Esophagus (tissue), 2 donors: Measurements from ENCODE around the gene PTGS1. TPM values are rescaled to one million over a fixed set of nuclear protein-coding genes. Genes with fewer than 3 reads are reported as not detected.
"Not testable (repeated sequence)": the region's sequence is repeated elsewhere in the genome, so short reads cannot be mapped to it uniquely, and the experiment has no call there.

Experiments
- H3K27ac ChIP-seq, 2 donors: one replicate each; pipeline ENCODE4 v1.5.1; 2013; ENCODE audit warnings: low read depth in 2 of 2, mild to moderate bottlenecking in 2 of 2, inconsistent platforms in 1 of 2, low read length in 1 of 2, moderate library complexity in 1 of 2
- H3K27me3 ChIP-seq, 2 donors: one replicate each; pipeline ENCODE4 v1.6.1; 2013; ENCODE audit warnings: low read length in 2 of 2, control low read depth in 1 of 2, mild to moderate bottlenecking in 1 of 2; ENCODE audit not compliant: insufficient read depth in 2 of 2, control insufficient read depth in 1 of 2
- H3K36me3 ChIP-seq, 2 donors: one replicate each; pipeline ENCODE4 v1.6.1; 2013; ENCODE audit warnings: low read length in 1 of 2; ENCODE audit not compliant: control insufficient read depth in 2 of 2, insufficient read depth in 2 of 2
- H3K4me1 ChIP-seq, 2 donors: one replicate each; pipeline ENCODE4 v1.6.1; 2013; ENCODE audit warnings: low read length in 1 of 2; ENCODE audit not compliant: control insufficient read depth in 2 of 2, insufficient read depth in 2 of 2
- H3K4me3 ChIP-seq, 2 donors: one replicate each; pipeline ENCODE4 v1.5.1; 2013; ENCODE audit warnings: low read length in 2 of 2, mild to moderate bottlenecking in 2 of 2, low read depth in 1 of 2, moderate library complexity in 1 of 2
- H3K9me3 ChIP-seq, 2 donors: one replicate each; pipeline ENCODE4 v1.6.1; 2013; ENCODE audit warnings: mild to moderate bottlenecking in 2 of 2, low read depth in 1 of 2, low read length in 1 of 2, moderate library complexity in 1 of 2; ENCODE audit not compliant: control insufficient read depth in 2 of 2, insufficient read depth in 1 of 2
- WGBS, 2 donors: extraction: QIAGEN DNeasy Blood & Tissue Kit; methylation state at CpG; one replicate each; pipeline ENCODE4 v1.1.7; 2013; 5-methylcytosine and 5-hydroxymethylcytosine counted together
- polyA plus RNA-seq, 2 donors: library from polyadenylated mRNA; stranded (reverse); fragments of 200-250 nt; gene quantifications; one replicate each; pipeline ENCODE4 v1.2.3, GENCODE V29; 2013
- donor health status: healthy with polysubstance abuse.
- donor health status: Bipolar disorder and iron deficiency.

PTGS1 gene
- 10 to 100 TPM in 1 of 2 donors, 1 to 10 TPM in 1; 6.8 to 20.3 TPM for polyA plus RNA-seq

- H3K4me1 ChIP-seq: peaks cover 11 to 33% of the 10 kb centered on the region in 2 donors
- H3K9me3 ChIP-seq: no peaks in the 10 kb centered on the region
- no peaks in the 10 kb centered on the region for H3K27me3 ChIP-seq
- peak within 1 kb of the TSS; percentile 69 to 85 for H3K27ac ChIP-seq
- H3K36me3 ChIP-seq: peaks cover 0 to 4% of the 10 kb centered on the region in 2 donors
- 8 to 9% methylated on average over 26 to 39 of the region's 39 CpGs for WGBS, 2 donors
- H3K4me3 ChIP-seq: peak within 1 kb of the TSS; percentile 54 to 57
These were observed at the start of gene PTGS1 for GRCh38 chr9:122370869-122371755. Gene PTGS1 (plus strand): TSS chr9:122371024. CDS start chr9:122371085, 61 bp downstream.

GRCh38 chr9:122322553-122322952 is 48.3 kb upstream of the PTGS1 start:
- H3K27ac ChIP-seq: no peak overlapping the region
- H3K4me1 ChIP-seq: no peaks in the 10 kb centered on the region
- H3K36me3 ChIP-seq: peaks cover 10 to 14% of the 10 kb centered on the region in 2 donors
- H3K4me3 ChIP-seq: no peak overlapping the region
- no peaks in the 10 kb centered on the region for H3K27me3 ChIP-seq
- WGBS, 2 donors: 67 to 68% methylated on average over 2 of the region's 2 CpGs
- no peaks in the 10 kb centered on the region for H3K9me3 ChIP-seq

DNA sequence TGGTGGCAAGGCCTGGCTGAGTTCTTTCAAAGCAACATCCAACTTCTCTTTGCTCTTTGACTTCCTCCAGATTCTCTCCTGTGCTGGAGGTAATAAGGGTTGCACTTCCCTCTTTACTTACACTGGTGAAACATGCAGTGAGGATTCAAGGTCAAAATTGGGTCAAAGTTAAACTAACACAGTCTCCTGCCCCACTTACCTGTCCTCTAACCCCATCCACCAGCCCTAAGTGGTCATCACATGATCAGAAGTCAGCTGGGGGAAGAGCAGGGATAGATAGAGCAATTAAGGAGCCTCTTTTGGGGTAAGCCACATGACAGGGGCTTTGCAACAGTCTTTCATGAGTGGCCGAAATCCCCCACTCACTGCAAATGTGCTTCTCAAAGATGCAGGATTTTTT is 46.2 kb upstream of the PTGS1 start:
- H3K36me3 ChIP-seq: peaks cover 10 to 14% of the 10 kb centered on the region in 2 donors
- not testable (repeated sequence) for H3K27me3 ChIP-seq, H3K4me3 ChIP-seq, H3K27ac ChIP-seq, H3K9me3 ChIP-seq, H3K4me1 ChIP-seq
- 56 to 68% methylated on average over 1 of the region's 1 CpG for WGBS, 2 donors

- WGBS, 2 donors: 18 to 30% methylated on average over 1 of the region's 1 CpG
- H3K27ac ChIP-seq: no peak overlapping the region
- H3K27me3 ChIP-seq: no peaks in the 10 kb centered on the region
- no peaks in the 10 kb centered on the region for H3K4me1 ChIP-seq
- no peaks in the 10 kb centered on the region for H3K9me3 ChIP-seq
- H3K4me3 ChIP-seq: no peak overlapping the region
- peaks cover 11 to 14% of the 10 kb centered on the region in 2 donors for H3K36me3 ChIP-seq
These were observed 45.7 kb upstream of the PTGS1 start for GRCh38 chr9:122325124-122325523.

GRCh38 chr9:122327175-122327574 is 43.6 kb upstream of the PTGS1 start:
- H3K27ac ChIP-seq: no peak overlapping the region
- peaks cover 12 to 14% of the 10 kb centered on the region in 2 donors for H3K36me3 ChIP-seq
- no peaks in the 10 kb centered on the region for H3K27me3 ChIP-seq
- no peak overlapping the region for H3K4me3 ChIP-seq
- WGBS, 2 donors: 92 to 94% methylated on average over 2 of the region's 2 CpGs
- H3K9me3 ChIP-seq: no peaks in the 10 kb centered on the region
- H3K4me1 ChIP-seq: no peaks in the 10 kb centered on the region

GRCh38 chr9:122329597-122329996 is 41.2 kb upstream of the PTGS1 start:
- Histone ChIP-seq H3K4me3 (no peak overlapping the region), H3K27ac (no peak overlapping the region), H3K27me3 (no peaks in the 10 kb centered on the region), H3K36me3 (peaks cover 3 to 4% of the 10 kb centered on the region in 2 donors), H3K4me1 (no peaks in the 10 kb centered on the region), H3K9me3 (no peaks in the 10 kb centered on the region)
- 77 to 85% methylated on average over 3 of the region's 3 CpGs for WGBS, 2 donors

DNA sequence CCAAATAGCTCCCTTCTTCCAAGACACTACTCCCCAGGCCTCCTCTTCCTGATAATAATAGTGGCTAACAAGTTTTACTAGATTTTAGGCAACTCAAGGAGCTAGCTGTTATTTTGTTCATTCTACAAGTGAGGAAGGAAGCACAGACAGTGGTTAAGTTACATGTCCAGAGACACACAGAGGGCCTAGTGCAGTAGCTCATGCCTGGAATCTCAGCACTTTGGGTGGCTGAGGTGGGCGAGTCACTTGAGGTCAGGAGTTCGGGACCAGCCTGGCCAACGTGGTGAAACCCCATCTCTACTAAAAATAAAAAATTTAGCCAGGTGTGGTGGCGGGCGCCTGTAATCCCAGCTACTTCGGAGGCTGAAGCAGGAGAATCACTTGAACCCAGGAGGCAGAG is 40.4 kb upstream of the PTGS1 start:
- not testable (repeated sequence) for H3K27me3 ChIP-seq, H3K36me3 ChIP-seq, H3K27ac ChIP-seq, H3K4me1 ChIP-seq, H3K4me3 ChIP-seq, H3K9me3 ChIP-seq
- WGBS, 2 donors: 86 to 88% methylated on average over 6 of the region's 6 CpGs

DNA sequence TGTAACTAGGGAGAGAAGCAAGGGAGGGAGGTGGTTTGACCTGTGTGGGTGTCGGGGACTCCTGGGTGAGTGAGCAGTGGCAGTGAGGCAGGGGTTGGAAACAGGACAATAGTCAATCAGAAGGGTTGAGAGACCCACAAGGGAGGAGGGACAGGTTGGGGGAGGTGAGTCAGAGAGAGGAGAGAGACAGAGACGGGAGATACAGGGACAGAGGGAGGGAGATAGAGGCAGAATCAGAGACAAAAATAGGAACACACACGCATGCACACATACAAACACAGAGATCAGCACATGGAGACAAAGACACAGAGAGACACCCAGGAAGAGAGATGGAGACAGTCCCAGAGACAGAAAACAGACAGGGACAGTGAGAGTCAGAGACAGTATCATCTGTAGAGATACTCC is 39.3 kb upstream of the PTGS1 start:
- Histone ChIP-seq H3K9me3 (no peaks in the 10 kb centered on the region), H3K4me3 (no peak overlapping the region), H3K27ac (no peak overlapping the region), H3K27me3 (no peaks in the 10 kb centered on the region), H3K4me1 (no peaks in the 10 kb centered on the region), H3K36me3 (peaks cover 2 to 3% of the 10 kb centered on the region in 2 donors)
- 80 to 86% methylated on average over 3 of the region's 3 CpGs for WGBS, 2 donors

DNA sequence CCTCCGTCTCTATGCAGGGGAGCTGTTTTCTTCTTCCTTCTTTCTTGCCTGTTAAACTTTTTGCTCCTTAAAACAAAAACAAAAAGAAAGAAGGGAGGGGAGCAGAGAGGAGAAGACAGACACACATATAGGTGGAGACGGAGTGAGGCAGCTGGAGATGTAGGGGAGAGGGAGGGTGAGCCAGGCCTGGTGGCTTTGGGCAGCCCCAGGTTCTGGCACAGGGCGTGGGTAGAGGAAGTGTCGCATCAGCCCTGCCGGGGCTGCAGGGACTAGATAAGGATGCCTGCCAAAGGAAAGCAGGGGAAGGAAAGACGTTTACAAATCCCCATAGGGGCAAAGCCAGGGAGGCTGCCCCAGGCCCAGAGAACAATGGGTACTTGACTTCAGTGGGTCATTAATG is 38.7 kb upstream of the PTGS1 start:
- H3K27ac ChIP-seq: no peak overlapping the region
- 46 to 49% methylated on average over 6 of the region's 6 CpGs for WGBS, 2 donors
- no peaks in the 10 kb centered on the region for H3K27me3 ChIP-seq
- H3K4me3 ChIP-seq: no peak overlapping the region
- no peaks in the 10 kb centered on the region for H3K4me1 ChIP-seq
- H3K36me3 ChIP-seq: peaks cover 0 to 2% of the 10 kb centered on the region in 2 donors
- H3K9me3 ChIP-seq: no peaks in the 10 kb centered on the region

DNA sequence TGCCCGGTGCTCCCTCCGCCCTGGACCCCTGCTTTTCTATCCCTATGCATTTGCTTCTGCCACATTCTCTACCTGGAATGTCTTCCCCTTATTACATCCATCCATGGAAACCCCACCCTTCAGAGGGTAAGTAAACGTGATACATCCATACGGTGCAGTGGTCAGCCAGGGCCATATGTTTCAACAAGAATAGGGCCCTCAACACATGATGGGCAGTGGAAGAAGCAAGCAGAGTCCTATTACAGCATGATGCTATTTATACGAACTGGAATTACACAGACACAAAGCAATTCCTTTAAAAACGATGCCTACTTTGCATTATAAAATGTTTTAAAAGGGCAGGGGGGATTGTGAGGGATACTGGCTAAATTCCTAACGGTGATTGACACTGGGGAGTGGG is 38.2 kb upstream of the PTGS1 start:
- H3K27ac ChIP-seq: no peak overlapping the region
- H3K36me3 ChIP-seq: peaks cover 0 to 2% of the 10 kb centered on the region in 2 donors
- H3K4me3 ChIP-seq: no peak overlapping the region
- H3K9me3 ChIP-seq: no peaks in the 10 kb centered on the region
- no peaks in the 10 kb centered on the region for H3K4me1 ChIP-seq
- H3K27me3 ChIP-seq: no peaks in the 10 kb centered on the region
- 62 to 68% methylated on average over 7 of the region's 7 CpGs for WGBS, 2 donors
